AG08396 (cell line): ENCODE measurements around the gene APBB2.

ENCODE experiments used
- DNase-seq: peaks from one replicate; pipeline ENCODE4 v3.0.0; 2012; ENCODE audit warnings: low spot score, mixed read lengths

APBB2 gene

GRCh38 chr4:41189076-41189475, 25.3 kb downstream of the APBB2 start:
- DNase-seq, result no peak

GRCh38 chr4:41185614-41186592, 28.4 kb downstream of the APBB2 start:
- no peak for DNase-seq

- DNase-seq, result no peak
These were observed 30.3 kb downstream of the APBB2 start for GRCh38 chr4:41184009-41184408.

- DNase-seq, result no peak
These were observed 31.3 kb downstream of the APBB2 start for GRCh38 chr4:41183021-41183553.

- DNase-seq, result no peak
These were observed 33.3 kb downstream of the APBB2 start for GRCh38 chr4:41181037-41181436.

GRCh38 chr4:41179498-41180195, 34.7 kb downstream of the APBB2 start:
- no peak for DNase-seq

- DNase-seq, result peak; percentile 60
These were observed 35.7 kb downstream of the APBB2 start for GRCh38 chr4:41178372-41179370.

GRCh38 chr4:41177016-41177415, 37.3 kb downstream of the APBB2 start:
- DNase-seq, result peak; percentile 61

- DNase-seq, result peak; percentile 26
These were observed 38.0 kb downstream of the APBB2 start for GRCh38 chr4:41176340-41176739.

- DNase-seq, result no peak
These were observed 38.5 kb downstream of the APBB2 start for GRCh38 chr4:41175794-41176193.

GRCh38 chr4:41174444-41174843, 39.9 kb downstream of the APBB2 start:
- no peak for DNase-seq

GRCh38 chr4:41172786-41173185, 41.6 kb downstream of the APBB2 start:
- DNase-seq, result no peak

GRCh38 chr4:41169256-41169800, 45.0 kb downstream of the APBB2 start:
- DNase-seq, result no peak

GRCh38 chr4:41167191-41167590, 47.2 kb downstream of the APBB2 start:
- no peak for DNase-seq

- no peak for DNase-seq
These were observed 49.9 kb downstream of the APBB2 start for GRCh38 chr4:41164405-41164804.

GRCh38 chr4:41161355-41161754, 53.0 kb downstream of the APBB2 start:
- no peak for DNase-seq

GRCh38 chr4:41160856-41161255, 53.5 kb downstream of the APBB2 start:
- DNase-seq, result no peak

- DNase-seq, result no peak
These were observed 54.1 kb downstream of the APBB2 start for GRCh38 chr4:41160012-41160789.

GRCh38 chr4:41158756-41159155, 55.6 kb downstream of the APBB2 start:
- no peak for DNase-seq

- DNase-seq, result no peak
These were observed 56.1 kb downstream of the APBB2 start for GRCh38 chr4:41158274-41158673.

GRCh38 chr4:41157009-41157408, 57.3 kb downstream of the APBB2 start:
- DNase-seq, result no peak
